Central memory CD8-positive, alpha-beta T cell (primary cell): ENCODE measurements around the gene IQGAP2.

Experiments used
- ATAC-seq: fragments of 150-1000 bp; cut with Tn5 transposase; replicated peaks from 2 replicates; pipeline ENCODE4 v1.10.0; 2022; ENCODE audit warnings: mild to moderate bottlenecking, moderate FRiP score, moderate number of reproducible peaks; ENCODE audit not compliant: poor library complexity, severe bottlenecking; ENCODE audit errors: extremely low read depth
- DNase-seq, 2 donors: peaks; one replicate each; pipeline ENCODE4 v3.0.0; 2021; ENCODE audit warnings: low spot score in 2 of 2
- H3K27ac Mint-ChIP-seq: one replicate; pipeline ENCODE4 v1.8.0; 2022; ENCODE audit warnings: low read depth, mild to moderate bottlenecking, moderate library complexity, mixed read lengths
- H3K27me3 Mint-ChIP-seq: one replicate; pipeline ENCODE4 v1.8.0; 2022; ENCODE audit warnings: mixed read lengths
- H3K36me3 Mint-ChIP-seq: one replicate; pipeline ENCODE4 v1.8.0; 2022; ENCODE audit warnings: mild to moderate bottlenecking, moderate library complexity, mixed read lengths; ENCODE audit not compliant: insufficient read depth
- H3K4me1 Mint-ChIP-seq: one replicate; pipeline ENCODE4 v1.8.0; 2022; ENCODE audit warnings: mixed read lengths
- H3K4me3 Mint-ChIP-seq: one replicate; pipeline ENCODE4 v1.8.0; 2022; ENCODE audit warnings: mild to moderate bottlenecking, moderate library complexity, mixed read lengths
- H3K9me3 Mint-ChIP-seq: one replicate; pipeline ENCODE4 v1.8.0; 2022; ENCODE audit warnings: mixed read lengths

Gene IQGAP2

GRCh38 chr5:76571559-76571958, 168.5 kb downstream of the IQGAP2 start:
- ATAC-seq (no peak), DNase-seq (no peak)
- Mint-ChIP-seq H3K4me1 (peaks cover 27% of the 10 kb centered on the region), H3K9me3 (no peaks in the 10 kb centered on the region), H3K4me3 (no peak overlapping the region), H3K36me3 (peaks cover 28% of the 10 kb centered on the region), H3K27me3 (no peaks in the 10 kb centered on the region), H3K27ac (no peak overlapping the region)

GRCh38 chr5:76576450-76576849, 173.4 kb downstream of the IQGAP2 start:
- Mint-ChIP-seq H3K27me3 (no peaks in the 10 kb centered on the region), H3K9me3 (no peaks in the 10 kb centered on the region), H3K36me3 (peaks cover 31% of the 10 kb centered on the region), H3K4me3 (no peak overlapping the region), H3K27ac (no peak overlapping the region), H3K4me1 (peaks cover 24% of the 10 kb centered on the region)
- ATAC-seq: no peak
- DNase-seq: no peak

GRCh38 chr5:76576996-76577395, 173.9 kb downstream of the IQGAP2 start:
- Mint-ChIP-seq H3K27ac (no peak overlapping the region), H3K4me1 (peaks cover 24% of the 10 kb centered on the region), H3K9me3 (no peaks in the 10 kb centered on the region), H3K36me3 (peaks cover 26% of the 10 kb centered on the region), H3K4me3 (no peak overlapping the region), H3K27me3 (no peaks in the 10 kb centered on the region)
- ATAC-seq: no peak
- no peak for DNase-seq

GRCh38 chr5:76579166-76579937, 176.3 kb downstream of the IQGAP2 start:
- H3K36me3 Mint-ChIP-seq: peaks cover 25% of the 10 kb centered on the region
- peak overlapping the region; percentile 61 for H3K27ac Mint-ChIP-seq
- no peaks in the 10 kb centered on the region for H3K9me3 Mint-ChIP-seq
- H3K27me3 Mint-ChIP-seq: no peaks in the 10 kb centered on the region
- H3K4me1 Mint-ChIP-seq: peaks cover 24% of the 10 kb centered on the region
- DNase-seq: no peak
- no peak overlapping the region for H3K4me3 Mint-ChIP-seq
- ATAC-seq: no peak

- no peak overlapping the region for H3K4me3 Mint-ChIP-seq
- H3K4me1 Mint-ChIP-seq: peaks cover 24% of the 10 kb centered on the region
- no peaks in the 10 kb centered on the region for H3K9me3 Mint-ChIP-seq
- H3K27ac Mint-ChIP-seq: peak overlapping the region; percentile 61
- ATAC-seq: no peak
- DNase-seq: no peak
- H3K36me3 Mint-ChIP-seq: peaks cover 26% of the 10 kb centered on the region
- no peaks in the 10 kb centered on the region for H3K27me3 Mint-ChIP-seq
These were observed 177.9 kb downstream of the IQGAP2 start for GRCh38 chr5:76580981-76581380.

GRCh38 chr5:76582230-76583162, 179.4 kb downstream of the IQGAP2 start:
- Mint-ChIP-seq H3K4me1 (peaks cover 24% of the 10 kb centered on the region), H3K27ac (peak overlapping the region; percentile 61), H3K4me3 (no peak overlapping the region)

GRCh38 chr5:76583163-76584047, 180.3 kb downstream of the IQGAP2 start:
- H3K27ac Mint-ChIP-seq: no peak overlapping the region
- no peak overlapping the region for H3K4me3 Mint-ChIP-seq
- ATAC-seq (no peak), DNase-seq (no peak)
- H3K4me1 Mint-ChIP-seq: peaks cover 18% of the 10 kb centered on the region
- peaks cover 25% of the 10 kb centered on the region for H3K36me3 Mint-ChIP-seq
- no peaks in the 10 kb centered on the region for H3K9me3 Mint-ChIP-seq
- H3K27me3 Mint-ChIP-seq: no peaks in the 10 kb centered on the region

More at GRCh38 chr5:76582230-76583162, 179.4 kb downstream of the IQGAP2 start:
- DNase-seq (no peak), ATAC-seq (no peak)
- Mint-ChIP-seq H3K36me3 (peaks cover 24% of the 10 kb centered on the region), H3K9me3 (no peaks in the 10 kb centered on the region), H3K27me3 (no peaks in the 10 kb centered on the region)

GRCh38 chr5:76585783-76586217, 182.7 kb downstream of the IQGAP2 start:
- H3K4me1 Mint-ChIP-seq: peaks cover 12% of the 10 kb centered on the region
- H3K36me3 Mint-ChIP-seq: peaks cover 31% of the 10 kb centered on the region
- H3K27ac Mint-ChIP-seq: no peak overlapping the region
- ATAC-seq (no peak), DNase-seq (no peak)
- no peaks in the 10 kb centered on the region for H3K9me3 Mint-ChIP-seq
- no peaks in the 10 kb centered on the region for H3K27me3 Mint-ChIP-seq
- H3K4me3 Mint-ChIP-seq: no peak overlapping the region

- H3K27ac Mint-ChIP-seq: no peak overlapping the region
These were observed 183.4 kb downstream of the IQGAP2 start for GRCh38 chr5:76586531-76586930.

GRCh38 chr5:76590027-76590426, 186.9 kb downstream of the IQGAP2 start:
- no peaks in the 10 kb centered on the region for H3K27me3 Mint-ChIP-seq
- DNase-seq: no peak
- ATAC-seq: no peak
- no peak overlapping the region for H3K4me3 Mint-ChIP-seq
- peaks cover 11% of the 10 kb centered on the region for H3K4me1 Mint-ChIP-seq
- H3K9me3 Mint-ChIP-seq: no peaks in the 10 kb centered on the region
- H3K27ac Mint-ChIP-seq: no peak overlapping the region
- peaks cover 46% of the 10 kb centered on the region for H3K36me3 Mint-ChIP-seq

More at GRCh38 chr5:76586531-76586930, 183.4 kb downstream of the IQGAP2 start:
- peaks cover 31% of the 10 kb centered on the region for H3K36me3 Mint-ChIP-seq
- peaks cover 7% of the 10 kb centered on the region for H3K4me1 Mint-ChIP-seq
- H3K4me3 Mint-ChIP-seq: no peak overlapping the region
- ATAC-seq (no peak), DNase-seq (no peak)
- H3K27me3 Mint-ChIP-seq: no peaks in the 10 kb centered on the region
- no peaks in the 10 kb centered on the region for H3K9me3 Mint-ChIP-seq

- Mint-ChIP-seq H3K27me3 (no peaks in the 10 kb centered on the region), H3K36me3 (peaks cover 43% of the 10 kb centered on the region), H3K9me3 (no peaks in the 10 kb centered on the region), H3K27ac (peak overlapping the region; percentile 65), H3K4me3 (no peak overlapping the region), H3K4me1 (peaks cover 14% of the 10 kb centered on the region)
- no peak for ATAC-seq
- no peak for DNase-seq
These were observed 188.3 kb downstream of the IQGAP2 start for GRCh38 chr5:76591366-76591765.

GRCh38 chr5:76592692-76593091, 189.6 kb downstream of the IQGAP2 start:
- no peaks in the 10 kb centered on the region for H3K9me3 Mint-ChIP-seq
- peaks cover 45% of the 10 kb centered on the region for H3K36me3 Mint-ChIP-seq
- H3K27ac Mint-ChIP-seq: no peak overlapping the region
- H3K27me3 Mint-ChIP-seq: no peaks in the 10 kb centered on the region
- no peak for ATAC-seq
- no peak for DNase-seq
- no peak overlapping the region for H3K4me3 Mint-ChIP-seq
- H3K4me1 Mint-ChIP-seq: peaks cover 15% of the 10 kb centered on the region
